Measurements from ENCODE around the gene PLBD1.

GRCh38 chr12:14571779-14572178, 4.1 kb upstream of the PLBD1 start:
- TF ChIP-seq CTCF (conservative IDR thresholded peaks at IDR 0.05) (no peak), ZFX (IDR thresholded peaks at IDR 0.05) (no peak)

Data from C4-2B (cell line).